Stimulated activated naive B cell treated with anti-CD40 and anti-IgM and Interleukin-4, amounts not matched to agents 10 μg/mL and 1 μg/mL and 100 μg/mL, for 72 hours (primary cell): ENCODE data around the gene SLC35E4.

Source experiments
- ATAC-seq, 2 donors: fragments of 150-1000 bp; cut with Tn5 transposase; replicated peaks; 2 replicates each; pipeline ENCODE4 v1.10.0; 2021; ENCODE audit warnings: moderate library complexity in 1 of 2
- DNase-seq: peaks from one replicate; pipeline ENCODE4 v3.0.0; 2021
- H3K27ac Mint-ChIP-seq: one replicate; pipeline ENCODE4 v1.8.0; 2022; ENCODE audit warnings: mild to moderate bottlenecking, mixed read lengths
- H3K27me3 Mint-ChIP-seq, 2 donors: one replicate each; pipeline ENCODE4 v1.8.0; 2022; ENCODE audit warnings: mixed read lengths in 2 of 2
- H3K36me3 Mint-ChIP-seq, 2 donors: one replicate each; pipeline ENCODE4 v1.8.0; 2022; ENCODE audit warnings: mixed read lengths in 2 of 2, mild to moderate bottlenecking in 1 of 2
- H3K4me1 Mint-ChIP-seq, 2 donors: one replicate each; pipeline ENCODE4 v1.8.0; 2022; ENCODE audit warnings: mixed read lengths in 2 of 2, mild to moderate bottlenecking in 1 of 2
- H3K4me3 Mint-ChIP-seq, 2 donors: one replicate each; pipeline ENCODE4 v1.8.0; 2022; ENCODE audit warnings: mild to moderate bottlenecking in 2 of 2, mixed read lengths in 2 of 2, moderate library complexity in 1 of 2
- H3K9me3 Mint-ChIP-seq, 2 donors: one replicate each; pipeline ENCODE4 v1.8.0; 2022; ENCODE audit warnings: mixed read lengths in 2 of 2, mild to moderate bottlenecking in 1 of 2

SLC35E4 gene

GRCh38 chr22:30649430-30650007 is 13.9 kb downstream of the SLC35E4 start:
- Mint-ChIP-seq H3K4me1 (peaks cover 11 to 30% of the 10 kb centered on the region in 2 donors), H3K27ac (peak overlapping the region; percentile 79), H3K36me3 (peaks cover 3 to 9% of the 10 kb centered on the region in 2 donors), H3K27me3 (no peaks in the 10 kb centered on the region), H3K9me3 (no peaks in the 10 kb centered on the region), H3K4me3 (no peak overlapping the region)
- peak; percentile 100 for ATAC-seq
- DNase-seq: peak; percentile 73

GRCh38 chr22:30650508-30651116 is 15.0 kb downstream of the SLC35E4 start:
- Mint-ChIP-seq H3K27ac (peak overlapping the region; percentile 47), H3K4me3 (no peak overlapping the region), H3K36me3 (peaks cover 11 to 16% of the 10 kb centered on the region in 2 donors), H3K4me1 (peaks cover 11 to 30% of the 10 kb centered on the region in 2 donors), H3K9me3 (no peaks in the 10 kb centered on the region), H3K27me3 (no peaks in the 10 kb centered on the region)
- ATAC-seq: no peak
- DNase-seq: no peak

GRCh38 chr22:30652852-30653251 is 17.3 kb downstream of the SLC35E4 start:
- ATAC-seq: no peak
- Mint-ChIP-seq H3K27me3 (no peaks in the 10 kb centered on the region), H3K27ac (no peak overlapping the region), H3K36me3 (peaks cover 11 to 17% of the 10 kb centered on the region in 2 donors), H3K4me1 (peaks cover 11 to 30% of the 10 kb centered on the region in 2 donors), H3K4me3 (no peak overlapping the region), H3K9me3 (no peaks in the 10 kb centered on the region)
- DNase-seq: no peak

GRCh38 chr22:30654361-30654760 is 18.8 kb downstream of the SLC35E4 start:
- Mint-ChIP-seq H3K4me3 (no peak overlapping the region), H3K27ac (no peak overlapping the region)

GRCh38 chr22:30655532-30655931 is 20.0 kb downstream of the SLC35E4 start:
- Mint-ChIP-seq H3K36me3 (peaks cover 21 to 29% of the 10 kb centered on the region in 2 donors), H3K4me3 (no peak overlapping the region), H3K9me3 (no peaks in the 10 kb centered on the region), H3K4me1 (peaks cover 0 to 4% of the 10 kb centered on the region in 2 donors), H3K27me3 (no peaks in the 10 kb centered on the region), H3K27ac (no peak overlapping the region)
- no peak for ATAC-seq
- DNase-seq: no peak

More at GRCh38 chr22:30654361-30654760, 18.8 kb downstream of the SLC35E4 start:
- peaks cover 17 to 22% of the 10 kb centered on the region in 2 donors for H3K36me3 Mint-ChIP-seq
- DNase-seq (no peak), ATAC-seq (no peak)
- peaks cover 4 to 16% of the 10 kb centered on the region in 2 donors for H3K4me1 Mint-ChIP-seq
- H3K9me3 Mint-ChIP-seq: no peaks in the 10 kb centered on the region
- H3K27me3 Mint-ChIP-seq: no peaks in the 10 kb centered on the region

- Mint-ChIP-seq H3K27ac (no peak overlapping the region), H3K36me3 (peaks cover 31 to 44% of the 10 kb centered on the region in 2 donors)
These were observed 26.5 kb downstream of the SLC35E4 start for GRCh38 chr22:30662040-30662439.

GRCh38 chr22:30664798-30665197 is 29.2 kb downstream of the SLC35E4 start:
- Mint-ChIP-seq H3K27me3 (peaks cover 5 to 8% of the 10 kb centered on the region in 2 donors), H3K36me3 (peaks cover 28 to 32% of the 10 kb centered on the region in 2 donors), H3K27ac (no peak overlapping the region), H3K4me3 (no peak overlapping the region), H3K4me1 (peaks cover 15 to 18% of the 10 kb centered on the region in 2 donors), H3K9me3 (no peaks in the 10 kb centered on the region)
- ATAC-seq (no peak), DNase-seq (no peak)

More at GRCh38 chr22:30662040-30662439, 26.5 kb downstream of the SLC35E4 start:
- peaks cover 8 to 11% of the 10 kb centered on the region in 2 donors for H3K4me1 Mint-ChIP-seq
- no peak for ATAC-seq
- H3K9me3 Mint-ChIP-seq: no peaks in the 10 kb centered on the region
- H3K27me3 Mint-ChIP-seq: no peaks in the 10 kb centered on the region
- H3K4me3 Mint-ChIP-seq: no peak overlapping the region
- no peak for DNase-seq

GRCh38 chr22:30665266-30665665 is 29.7 kb downstream of the SLC35E4 start:
- Mint-ChIP-seq H3K9me3 (no peaks in the 10 kb centered on the region), H3K27me3 (peaks cover 5 to 8% of the 10 kb centered on the region in 2 donors), H3K4me1 (peaks cover 17 to 18% of the 10 kb centered on the region in 2 donors), H3K27ac (no peak overlapping the region), H3K4me3 (no peak overlapping the region), H3K36me3 (peaks cover 24 to 28% of the 10 kb centered on the region in 2 donors)
- no peak for ATAC-seq
- no peak for DNase-seq

GRCh38 chr22:30665786-30666185 is 30.2 kb downstream of the SLC35E4 start:
- H3K4me1 Mint-ChIP-seq: peaks cover 18 to 20% of the 10 kb centered on the region in 2 donors
- H3K4me3 Mint-ChIP-seq: no peak overlapping the region
- H3K36me3 Mint-ChIP-seq: peaks cover 23 to 27% of the 10 kb centered on the region in 2 donors
- H3K9me3 Mint-ChIP-seq: no peaks in the 10 kb centered on the region
- H3K27me3 Mint-ChIP-seq: peaks cover 5 to 8% of the 10 kb centered on the region in 2 donors
- DNase-seq: no peak
- ATAC-seq: no peak
- H3K27ac Mint-ChIP-seq: no peak overlapping the region

- H3K4me1 Mint-ChIP-seq: peaks cover 18 to 20% of the 10 kb centered on the region in 2 donors
- H3K27ac Mint-ChIP-seq: peak overlapping the region; percentile 72
- no peaks in the 10 kb centered on the region for H3K9me3 Mint-ChIP-seq
- peaks cover 5 to 8% of the 10 kb centered on the region in 2 donors for H3K27me3 Mint-ChIP-seq
- DNase-seq (no peak), ATAC-seq (peak in 1 of 2 donors; percentile 3)
- H3K36me3 Mint-ChIP-seq: peaks cover 20 to 21% of the 10 kb centered on the region in 2 donors
- H3K4me3 Mint-ChIP-seq: peak overlapping the region; percentile 98
These were observed 31.5 kb downstream of the SLC35E4 start for GRCh38 chr22:30667107-30667493.

- peak; percentile 89 for DNase-seq
- peaks cover 18 to 20% of the 10 kb centered on the region in 2 donors for H3K4me1 Mint-ChIP-seq
- no peaks in the 10 kb centered on the region for H3K9me3 Mint-ChIP-seq
- peak; percentile 93 to 96 for ATAC-seq
- peaks cover 5 to 8% of the 10 kb centered on the region in 2 donors for H3K27me3 Mint-ChIP-seq
- peak within 1 kb of the TSS; percentile 92 for H3K27ac Mint-ChIP-seq
- peak within 1 kb of the TSS; percentile 98 for H3K4me3 Mint-ChIP-seq
- peaks cover 14 to 16% of the 10 kb centered on the region in 2 donors for H3K36me3 Mint-ChIP-seq
These were observed 32.2 kb downstream of the SLC35E4 start, which contains the start of gene DUSP18 for GRCh38 chr22:30667494-30668385. TSS of gene DUSP18 (minus strand) at chr22:30667875. CDS start at chr22:30664003, 3,872 bp downstream.

GRCh38 chr22:30668386-30668710 is 32.8 kb downstream of the SLC35E4 start:
- Mint-ChIP-seq H3K36me3 (peaks cover 10% of the 10 kb centered on the region in 2 donors), H3K4me1 (peaks cover 18 to 20% of the 10 kb centered on the region in 2 donors), H3K9me3 (no peaks in the 10 kb centered on the region), H3K27me3 (peaks cover 5 to 8% of the 10 kb centered on the region in 2 donors), H3K27ac (no peak overlapping the region), H3K4me3 (peak overlapping the region; percentile 98)
- no peak for DNase-seq
- ATAC-seq: no peak

- H3K4me1 Mint-ChIP-seq: peaks cover 12 to 18% of the 10 kb centered on the region in 2 donors
- DNase-seq: no peak
These were observed 35.5 kb downstream of the SLC35E4 start for GRCh38 chr22:30671071-30671470.

GRCh38 chr22:30673136-30673535 is 37.6 kb downstream of the SLC35E4 start:
- Mint-ChIP-seq H3K36me3 (peaks cover 0 to 2% of the 10 kb centered on the region in 2 donors), H3K4me3 (no peak overlapping the region), H3K4me1 (peaks cover 7 to 9% of the 10 kb centered on the region in 2 donors), H3K27me3 (peaks cover 18 to 30% of the 10 kb centered on the region in 2 donors), H3K9me3 (no peaks in the 10 kb centered on the region), H3K27ac (no peak overlapping the region)
- ATAC-seq (no peak), DNase-seq (no peak)

More at GRCh38 chr22:30671071-30671470, 35.5 kb downstream of the SLC35E4 start:
- no peak for ATAC-seq
- H3K36me3 Mint-ChIP-seq: peaks cover 0 to 2% of the 10 kb centered on the region in 2 donors
- H3K4me3 Mint-ChIP-seq: no peak overlapping the region
- no peaks in the 10 kb centered on the region for H3K9me3 Mint-ChIP-seq
- H3K27me3 Mint-ChIP-seq: peaks cover 11 to 14% of the 10 kb centered on the region in 2 donors
- H3K27ac Mint-ChIP-seq: no peak overlapping the region
